Stimulated activated CD8-positive, alpha-beta memory T cell treated with anti-CD3 and anti-CD28 coated beads, Interleukin-15, amount 100 ng/mL, for 1 hour (primary cell): Measurements from ENCODE around the gene INCA1.

Source experiments
- DNase-seq: peaks from one replicate; pipeline ENCODE4 v3.0.0-alpha.2; 2020; ENCODE audit warnings: low read depth

The INCA1 gene

DNA sequence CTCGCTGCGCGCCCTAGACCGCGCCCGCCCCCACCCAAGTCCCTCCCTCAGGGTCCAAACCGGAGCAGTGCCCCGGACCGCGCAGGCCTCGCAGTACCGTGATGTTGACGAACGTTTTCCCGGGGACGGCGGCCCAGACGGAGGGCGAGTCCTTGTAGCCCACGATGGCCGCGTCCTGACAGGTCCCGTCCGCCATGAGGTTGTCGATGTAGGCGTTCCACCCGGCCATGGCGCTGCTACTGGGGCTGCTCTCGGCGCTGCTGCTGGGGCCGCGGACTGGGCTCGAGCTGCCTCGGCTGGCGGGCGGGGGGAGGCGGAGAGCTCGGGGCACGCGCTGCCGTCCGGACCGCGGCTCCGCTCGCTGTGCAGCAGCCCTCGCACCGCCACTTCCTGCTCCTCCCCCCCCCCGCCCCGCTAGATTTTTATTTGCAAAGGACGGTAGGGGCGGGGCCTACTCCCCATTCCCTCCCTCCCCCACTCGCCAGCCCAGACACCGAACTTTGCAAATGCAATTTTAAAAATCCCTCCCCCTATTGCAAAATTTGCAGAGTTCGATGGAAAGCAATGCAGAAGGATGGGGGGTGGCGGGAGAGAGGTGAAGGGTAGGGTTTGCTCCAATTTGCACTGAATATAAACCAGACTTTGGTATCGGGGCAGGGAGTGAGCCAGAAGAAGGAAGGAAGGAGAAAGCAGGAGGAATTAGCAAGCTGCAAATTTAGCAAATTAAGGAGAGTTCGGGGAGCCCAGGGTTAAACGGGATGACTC, 49.0 kb downstream of the INCA1 start, which contains the start of gene PFN1:
Gene PFN1, minus strand, starts transcription at position 365 of the 765 bp plus-strand sequence. Its CDS starts 136 bp downstream, at position 229.
- peak; percentile 80 for DNase-seq

DNA sequence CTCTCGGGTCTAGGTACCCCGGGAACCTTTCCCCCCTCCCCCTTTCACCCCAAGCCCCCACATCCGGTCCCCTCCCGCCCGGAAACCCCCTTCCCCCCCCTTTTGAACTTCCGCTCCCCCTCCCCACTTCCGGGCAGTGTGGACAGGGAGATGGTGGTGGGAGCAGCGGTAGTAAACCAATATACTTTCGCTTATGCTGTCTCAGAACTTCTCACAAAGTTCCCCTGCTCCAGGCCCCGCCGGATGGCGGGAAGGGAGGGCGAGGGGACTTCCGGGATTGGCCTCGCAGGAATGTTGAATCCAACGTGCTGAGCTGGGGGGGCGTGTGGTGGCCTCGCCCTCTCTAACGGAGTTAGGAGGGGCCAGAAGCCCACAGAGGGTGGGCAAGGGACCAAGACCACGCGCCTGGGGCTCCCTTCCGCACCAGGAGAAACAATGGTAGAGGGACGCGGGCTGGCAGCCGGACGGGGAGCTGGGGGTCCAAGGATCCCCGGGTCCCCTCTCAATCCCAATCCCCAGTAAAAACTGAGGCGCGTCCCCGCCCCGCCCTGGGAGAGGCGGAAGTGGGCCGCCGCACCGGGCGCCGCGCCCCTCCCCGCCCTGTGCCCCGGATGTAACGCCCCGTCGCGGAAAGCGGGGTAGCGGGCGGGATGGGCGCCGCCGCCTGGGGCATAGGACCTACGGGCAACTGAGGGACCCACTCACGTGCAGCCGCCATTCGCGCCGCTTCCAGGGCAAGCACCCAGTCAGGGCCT, 49.7 kb downstream of the INCA1 start:
- peak; percentile 32 for DNase-seq

DNA sequence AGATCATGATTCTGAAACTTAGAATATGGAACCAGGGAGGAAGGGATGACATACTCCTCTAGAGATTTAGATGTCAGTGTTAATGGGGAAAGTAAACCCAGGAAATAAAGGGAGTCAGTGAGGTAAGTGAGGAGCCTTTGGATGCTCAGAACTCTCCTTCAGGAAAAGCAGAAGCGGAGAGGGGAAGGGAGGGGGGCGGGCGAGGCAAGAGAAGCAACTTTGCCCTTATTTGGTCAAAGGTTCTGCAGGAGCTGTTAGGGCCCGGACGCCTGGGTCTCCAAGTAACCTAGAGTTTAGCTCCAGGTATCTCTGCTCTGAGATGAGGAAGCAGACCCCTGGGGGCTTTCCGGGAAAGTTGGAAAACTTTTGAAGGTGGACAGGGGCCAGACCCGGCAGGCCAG, 50.3 kb downstream of the INCA1 start:
- DNase-seq, result no peak

DNA sequence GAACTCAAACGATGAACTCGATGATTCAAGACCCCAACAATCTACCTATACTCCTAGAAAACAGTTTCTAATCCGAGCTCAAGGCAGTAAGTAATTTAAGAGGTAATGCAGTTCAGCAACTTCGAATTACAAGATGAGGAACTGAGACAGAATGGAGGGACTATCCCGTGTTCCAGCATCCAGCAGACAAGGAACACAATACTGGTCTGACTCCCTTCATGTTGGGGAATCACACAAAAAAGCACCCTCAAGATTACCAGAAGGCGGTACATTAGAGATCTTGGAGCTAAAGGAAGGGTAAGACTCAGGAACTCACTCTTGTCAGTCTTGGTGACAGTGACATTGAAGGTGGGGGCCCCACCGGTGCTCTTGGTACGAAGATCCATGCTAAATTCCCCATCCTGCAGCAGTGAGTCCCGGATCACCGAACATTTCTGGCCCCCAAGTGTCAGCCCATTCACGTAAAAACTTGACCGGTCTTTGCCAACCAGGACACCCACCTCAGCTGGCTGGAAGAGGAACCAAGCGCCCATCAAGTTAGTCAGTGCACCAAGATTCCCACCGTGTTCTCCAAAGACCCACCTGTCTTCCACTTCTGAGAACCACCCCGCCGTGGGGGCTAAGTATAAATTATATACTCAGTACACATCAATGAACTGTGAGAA, 50.9 kb downstream of the INCA1 start:
- DNase-seq, result no peak

DNA sequence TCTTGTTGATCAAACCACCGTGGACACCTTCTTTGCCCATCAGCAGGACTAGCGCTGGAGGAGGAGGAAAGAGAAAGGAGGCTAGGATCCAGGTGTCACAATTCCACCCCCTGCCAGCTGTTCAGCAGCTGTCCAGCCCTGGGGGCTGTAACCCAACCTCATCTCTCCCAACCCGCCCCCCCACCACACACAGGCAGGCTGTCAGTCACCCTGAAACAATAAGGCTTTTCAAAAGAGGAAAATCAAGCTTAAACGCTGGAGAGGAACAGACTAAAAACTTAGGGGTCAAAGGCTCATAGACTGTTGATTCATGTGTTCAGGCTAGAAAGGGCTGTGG, 51.4 kb downstream of the INCA1 start:
- no peak for DNase-seq

DNA sequence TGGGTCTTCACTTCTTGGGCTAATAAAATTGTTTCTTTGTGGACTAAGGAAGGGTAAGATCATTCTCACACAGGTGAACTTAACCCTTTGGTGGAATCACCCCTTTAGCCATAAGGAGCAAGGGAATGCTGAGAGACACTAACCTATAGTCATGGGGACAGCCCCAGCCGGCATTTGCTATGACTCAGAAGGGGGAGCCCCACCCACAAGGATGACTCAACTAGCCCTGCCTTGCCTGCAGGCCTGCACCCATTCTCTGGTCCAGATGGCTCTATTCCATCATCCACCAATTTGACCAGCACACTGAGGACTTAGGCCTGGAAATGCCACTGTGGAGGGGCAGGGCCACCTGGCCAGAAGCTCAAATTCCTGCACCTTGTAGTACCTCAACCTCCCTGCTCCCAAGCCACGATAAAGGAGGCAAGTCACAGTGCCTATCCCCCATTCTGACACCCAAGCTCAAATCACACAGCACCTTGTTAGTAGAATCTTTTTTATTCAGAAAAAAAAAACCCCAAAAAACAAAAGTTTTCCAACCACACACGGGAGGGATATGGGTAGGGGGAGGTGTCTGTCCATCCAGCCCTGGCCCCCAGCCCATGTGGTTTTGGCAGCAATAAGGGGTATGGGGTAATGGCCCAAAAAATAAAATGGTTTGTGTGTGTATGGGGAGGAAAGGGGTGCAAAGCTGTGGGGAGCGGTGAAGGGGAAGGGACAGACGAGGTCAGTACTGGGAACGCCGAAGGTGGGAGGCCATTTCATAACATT, 52.0 kb downstream of the INCA1 start:
- peak; percentile 68 for DNase-seq

DNA sequence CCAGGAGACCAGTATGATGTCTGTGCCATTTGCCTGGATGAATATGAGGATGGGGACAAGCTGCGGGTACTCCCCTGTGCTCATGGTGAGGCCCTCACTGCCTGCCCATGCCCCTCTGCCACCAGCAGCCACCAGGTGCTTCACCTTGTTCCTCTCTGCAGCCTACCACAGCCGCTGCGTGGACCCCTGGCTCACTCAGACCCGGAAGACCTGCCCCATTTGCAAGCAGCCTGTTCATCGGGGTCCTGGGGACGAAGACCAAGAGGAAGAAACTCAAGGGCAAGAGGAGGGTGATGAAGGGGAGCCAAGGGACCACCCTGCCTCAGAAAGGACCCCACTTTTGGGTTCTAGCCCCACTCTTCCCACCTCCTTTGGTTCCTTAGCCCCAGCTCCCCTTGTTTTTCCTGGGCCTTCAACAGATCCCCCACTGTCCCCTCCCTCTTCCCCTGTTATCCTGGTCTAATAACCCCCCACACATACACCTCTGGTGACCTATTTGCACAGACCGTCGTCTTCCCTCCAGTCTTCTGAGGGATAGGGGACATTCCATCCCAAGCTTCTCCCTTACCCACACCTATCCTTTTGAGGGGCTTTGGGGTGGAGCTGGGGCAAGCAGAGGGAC, 52.7 kb downstream of the INCA1 start:
- no peak for DNase-seq

DNA sequence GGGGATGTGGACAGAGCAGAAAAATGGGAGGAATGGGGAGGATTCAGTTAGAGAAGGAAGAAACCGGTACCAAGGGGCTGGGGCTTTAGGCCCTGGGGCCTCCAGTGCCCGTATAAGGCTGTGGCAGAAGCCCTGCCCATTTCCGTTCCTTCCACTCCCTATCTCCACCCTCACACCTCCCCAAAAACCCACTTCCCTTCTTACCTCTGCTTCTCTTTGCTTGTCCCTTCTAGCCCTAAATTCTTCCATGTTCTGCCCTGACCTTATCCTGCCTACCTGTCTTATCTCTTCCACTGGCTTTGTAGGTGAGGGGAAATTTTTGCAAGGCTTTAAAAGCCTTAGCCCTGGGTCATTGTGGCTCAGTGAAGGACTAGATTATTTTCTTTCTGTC, 53.2 kb downstream of the INCA1 start:
- DNase-seq, result no peak

DNA sequence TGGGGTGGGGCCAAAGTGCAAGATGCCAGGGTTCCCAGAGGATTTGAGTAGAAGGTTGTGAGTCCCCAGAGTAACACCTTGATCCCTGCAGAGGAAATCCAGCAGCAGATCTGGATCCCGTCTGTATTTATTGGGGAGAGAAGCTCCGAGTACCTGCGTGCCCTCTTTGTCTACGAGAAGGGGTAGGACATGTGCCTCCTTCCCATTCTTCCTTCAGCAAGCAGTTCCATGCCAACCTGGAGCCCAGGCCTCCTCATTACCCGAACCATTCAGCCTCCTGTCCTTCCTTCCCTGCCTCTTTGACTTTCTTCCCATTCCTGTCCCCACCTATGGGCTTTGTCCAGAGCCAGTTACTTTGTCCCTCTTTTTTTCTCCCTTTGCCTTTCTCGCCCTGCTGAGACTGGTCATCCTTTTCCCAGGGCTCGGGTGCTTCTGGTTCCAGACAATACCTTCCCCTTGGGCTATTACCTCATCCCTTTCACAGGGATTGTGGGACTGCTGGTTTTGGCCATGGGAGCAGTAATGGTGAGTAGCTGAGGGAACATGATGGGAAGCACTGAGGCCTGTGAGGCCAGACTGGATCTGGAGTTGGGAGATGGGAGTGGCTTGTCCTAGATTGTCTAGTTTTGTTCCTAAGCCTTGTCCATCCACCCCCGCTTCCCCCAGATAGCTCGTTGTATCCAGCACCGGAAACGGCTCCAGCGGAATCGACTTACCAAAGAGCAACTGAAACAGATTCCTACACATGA, 54.4 kb downstream of the INCA1 start:
- no peak for DNase-seq

DNA sequence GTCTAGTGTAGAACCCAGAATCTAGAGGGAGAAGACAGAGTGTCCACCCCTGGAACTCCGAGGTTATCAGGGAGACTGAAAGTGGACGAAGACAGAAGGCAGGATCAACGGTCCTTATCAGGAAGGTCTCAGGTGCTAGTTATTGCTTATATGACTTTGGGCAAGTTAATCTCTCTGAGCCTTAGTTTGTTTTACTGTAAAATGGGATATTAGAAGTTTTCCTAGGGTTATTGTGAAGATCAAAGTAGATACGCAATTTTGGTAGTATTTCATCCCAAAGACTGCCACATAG, 56.1 kb downstream of the INCA1 start:
- DNase-seq, result no peak

DNA sequence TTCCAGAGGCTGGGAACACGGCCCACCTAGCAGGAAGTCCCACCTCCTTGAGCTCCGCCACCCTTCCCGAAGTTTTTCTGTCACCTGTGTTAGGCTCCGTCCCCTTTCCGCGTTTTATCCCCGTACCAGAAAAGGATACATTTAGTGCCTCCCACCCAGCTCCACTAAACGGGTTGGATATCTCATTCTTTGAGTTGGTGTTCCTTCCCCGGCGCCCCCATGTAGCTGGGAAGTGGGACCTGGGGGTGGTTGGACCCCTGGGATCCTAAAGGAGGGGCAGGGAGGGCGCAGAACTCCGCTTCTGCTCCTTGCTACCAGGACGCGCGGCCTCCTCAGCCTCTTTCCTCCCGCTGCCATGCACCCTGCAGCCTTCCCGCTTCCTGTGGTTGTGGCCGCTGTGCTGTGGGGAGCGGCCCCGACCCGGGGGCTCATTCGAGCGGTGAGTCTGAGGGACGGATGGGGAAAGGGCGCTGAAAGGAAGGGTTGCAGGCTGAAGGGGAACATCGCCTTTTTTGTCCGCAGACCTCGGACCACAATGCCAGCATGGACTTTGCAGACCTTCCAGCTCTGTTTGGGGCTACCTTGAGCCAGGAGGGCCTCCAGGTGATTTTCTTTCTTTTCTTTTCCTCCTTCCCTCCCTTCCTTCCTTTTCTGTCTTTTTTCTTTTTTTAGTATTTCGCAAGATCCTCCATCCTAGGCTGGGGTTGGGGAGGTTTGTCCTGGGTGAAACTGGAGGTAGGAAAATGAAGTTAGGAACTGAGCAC, 56.6 kb downstream of the INCA1 start:
- DNase-seq, result no peak

DNA sequence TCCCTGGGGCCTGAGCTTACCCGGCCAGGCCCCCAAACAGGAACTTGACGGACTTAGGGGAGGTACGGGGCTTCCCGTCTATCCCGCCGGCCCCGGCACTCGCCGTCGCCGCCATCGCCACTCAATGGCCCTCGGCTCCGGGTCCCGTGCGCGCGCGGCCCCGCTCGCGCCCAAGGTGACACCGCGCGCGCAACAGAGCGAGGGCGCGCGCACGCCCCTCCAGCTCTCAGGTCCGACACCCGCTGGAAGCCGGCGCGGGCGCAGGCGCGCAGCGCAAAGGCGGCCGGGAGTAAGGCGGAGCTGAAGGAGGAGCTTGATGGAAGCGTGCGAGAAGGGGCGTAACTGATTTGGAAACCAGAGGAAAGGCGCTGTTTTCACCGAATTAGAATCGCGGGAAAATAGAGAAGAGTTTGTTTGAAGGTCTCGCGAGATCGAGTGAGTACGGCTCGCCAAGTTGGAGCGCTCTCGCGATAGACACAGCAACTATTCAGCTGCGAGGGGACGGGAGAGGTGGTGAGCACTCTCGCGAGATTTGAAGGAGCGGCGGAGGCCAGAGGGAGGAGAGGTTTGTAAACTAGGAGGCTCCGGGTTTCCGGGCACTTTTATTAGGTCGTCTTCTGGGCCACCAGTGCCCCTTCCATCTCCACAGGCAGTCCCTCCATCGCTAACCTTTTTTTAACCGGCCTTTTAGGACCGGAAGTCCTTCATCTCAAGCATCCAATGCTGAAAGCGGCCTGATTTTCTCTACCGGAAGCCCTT, 57.3 kb downstream of the INCA1 start, which contains the start of the genes RNF167 and SLC25A11:
Gene RNF167, plus strand, starts transcription at position 473 of the 759 bp plus-strand sequence. CDS start 642 bp downstream, outside the sequence.
Gene SLC25A11, minus strand, starts transcription at position 251 of the 759 bp plus-strand sequence. Its CDS starts 136 bp downstream, at position 115.
- peak; percentile 87 for DNase-seq

DNA sequence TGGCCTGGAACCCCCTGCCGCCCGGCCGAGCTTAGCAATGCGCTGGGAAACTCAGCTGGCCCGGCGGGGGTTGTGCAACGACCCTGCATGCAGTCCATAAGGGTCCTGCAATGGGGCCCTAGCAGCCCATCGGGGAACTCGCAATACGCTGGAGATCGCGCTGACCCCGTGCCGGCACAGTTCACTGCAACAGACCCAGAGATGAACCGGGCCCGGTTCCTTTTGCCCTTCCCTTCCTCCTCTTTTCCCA, 57.9 kb downstream of the INCA1 start:
- DNase-seq, result no peak

DNA sequence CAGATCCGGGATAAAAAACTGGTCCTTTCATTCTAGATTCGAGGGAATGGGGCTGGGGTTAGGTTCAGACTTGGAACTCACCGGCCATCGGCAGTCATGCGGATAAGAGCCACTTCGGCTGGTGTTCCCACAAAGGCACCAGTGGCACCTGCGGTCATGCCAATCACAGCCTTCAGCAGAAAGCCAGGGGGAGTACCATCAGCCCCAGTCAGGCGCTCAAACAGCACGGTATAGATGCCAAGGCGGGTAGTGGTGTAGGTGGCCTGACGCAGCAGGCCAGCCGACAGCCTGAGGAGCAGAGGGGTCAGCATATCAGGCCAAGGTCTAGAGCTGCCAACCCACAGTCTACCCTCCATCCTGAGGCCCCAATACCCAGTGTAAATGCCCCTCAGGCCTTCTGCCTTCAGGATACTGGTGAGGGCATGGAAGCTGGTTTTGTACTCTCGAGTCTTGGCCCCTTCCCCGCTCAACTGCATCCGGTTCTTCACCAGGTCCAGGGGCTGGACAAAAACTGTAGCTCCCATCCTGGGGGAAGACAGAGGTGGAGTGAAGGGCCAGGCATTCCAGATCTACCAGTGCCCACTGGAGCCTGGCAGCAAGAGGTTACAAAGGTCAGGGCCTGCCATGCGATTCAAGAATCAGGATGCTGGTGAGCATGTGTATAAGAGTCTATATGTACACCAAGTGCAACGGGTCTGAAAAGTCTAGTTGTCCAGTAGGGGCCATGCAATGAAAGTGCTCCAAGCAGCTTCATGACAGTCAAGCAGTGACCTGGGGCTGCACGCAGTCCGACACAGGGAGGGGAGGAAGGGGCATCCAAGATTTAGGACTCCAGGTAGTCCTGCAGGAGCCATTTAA, 58.4 kb downstream of the INCA1 start:
- DNase-seq, result no peak
